HG03108 (cell line): Measurements from ENCODE around the gene C2CD3.
"Not testable (repeated sequence)": the region's sequence is repeated elsewhere in the genome, so short reads cannot be mapped to it uniquely, and the experiment has no call there.

ENCODE experiments used
- ATAC-seq: cut with Tn5 transposase; IDR thresholded peaks from one replicate; pipeline ENCODE4 v1.9.1; 2021; ENCODE audit warnings: moderate library complexity; ENCODE audit not compliant: unreplicated experiment

Gene C2CD3

GRCh38 chr11:74005721-74006517, 164.9 kb downstream of the C2CD3 start:
- ATAC-seq = no peak

GRCh38 chr11:74004759-74005615, 165.8 kb downstream of the C2CD3 start:
- peak; percentile 79 for ATAC-seq

GRCh38 chr11:74004046-74004695, 166.6 kb downstream of the C2CD3 start:
- no peak for ATAC-seq

GRCh38 chr11:74002832-74003231, 168.0 kb downstream of the C2CD3 start:
- no peak for ATAC-seq

GRCh38 chr11:74001822-74002286, 168.9 kb downstream of the C2CD3 start:
- no peak for ATAC-seq

- ATAC-seq = no peak
These were observed 170.3 kb downstream of the C2CD3 start for GRCh38 chr11:74000307-74001133.

- ATAC-seq = no peak
These were observed 171.1 kb downstream of the C2CD3 start for GRCh38 chr11:73999581-74000306.

GRCh38 chr11:73998846-73999575, 171.8 kb downstream of the C2CD3 start:
- ATAC-seq = no peak

GRCh38 chr11:73997120-73997770, 173.6 kb downstream of the C2CD3 start:
- ATAC-seq = no peak

- no peak for ATAC-seq
These were observed 174.5 kb downstream of the C2CD3 start for GRCh38 chr11:73996161-73996747.

GRCh38 chr11:73995731-73996130, 175.1 kb downstream of the C2CD3 start:
- peak; percentile 48 for ATAC-seq

GRCh38 chr11:73995247-73995646, 175.6 kb downstream of the C2CD3 start:
- ATAC-seq = peak; percentile 37

- peak; percentile 44 for ATAC-seq
These were observed 179.3 kb downstream of the C2CD3 start for GRCh38 chr11:73991471-73992006.

- ATAC-seq = no peak
These were observed 180.1 kb downstream of the C2CD3 start for GRCh38 chr11:73990730-73991129.

GRCh38 chr11:73989156-73989555, 181.6 kb downstream of the C2CD3 start:
- ATAC-seq = no peak

- ATAC-seq = no peak
These were observed 182.6 kb downstream of the C2CD3 start for GRCh38 chr11:73988227-73988626.

- not testable (repeated sequence) for ATAC-seq
These were observed 185.1 kb downstream of the C2CD3 start for GRCh38 chr11:73985661-73986060.
